GM12875 (cell line): ENCODE measurements around the gene CD19.
A peak's percentile ranks its signal among the peaks of the same experiment; 100 is the strongest.
"Not testable (repeated sequence)": the region's sequence is repeated elsewhere in the genome, so short reads cannot be mapped to it uniquely, and the experiment has no call there.

Source experiments
- H3K4me3 ChIP-seq: one replicate; pipeline ENCODE4 v1.5.1; 2011; ENCODE audit warnings: low read depth, low read length, control low read depth
- TF ChIP-seq, protein P1 (sequence below): IDR thresholded peaks from 2 replicates; pipeline ENCODE4 v1.5.1; 2011; ENCODE audit warnings: low read depth, mild to moderate bottlenecking, control low read depth, inconsistent platforms, low read length, moderate library complexity, borderline replicate concordance; ENCODE audit not compliant: insufficient read depth

The CD19 gene

DNA sequence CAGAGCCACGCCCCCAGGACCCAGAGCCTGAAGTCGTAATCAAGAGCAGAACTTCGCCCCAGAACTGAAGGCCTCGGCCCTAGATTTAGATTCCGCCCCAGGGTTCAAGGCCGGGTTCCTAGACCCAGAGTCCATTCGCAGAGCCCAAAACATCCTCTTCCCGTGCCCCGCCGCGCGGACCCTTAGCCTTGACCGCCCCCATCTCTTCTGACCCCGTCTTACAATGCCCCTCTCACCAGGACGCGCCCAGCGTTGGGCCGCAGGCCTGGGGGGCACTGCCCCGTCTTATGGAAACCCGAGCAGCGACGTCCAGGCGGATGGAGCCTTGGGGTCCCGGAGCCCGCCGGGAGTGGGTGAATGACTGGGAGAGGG is 5.0 kb downstream of the CD19 start:
- no peak overlapping the region for H3K4me3 ChIP-seq
- TF ChIP-seq, protein P1, sequence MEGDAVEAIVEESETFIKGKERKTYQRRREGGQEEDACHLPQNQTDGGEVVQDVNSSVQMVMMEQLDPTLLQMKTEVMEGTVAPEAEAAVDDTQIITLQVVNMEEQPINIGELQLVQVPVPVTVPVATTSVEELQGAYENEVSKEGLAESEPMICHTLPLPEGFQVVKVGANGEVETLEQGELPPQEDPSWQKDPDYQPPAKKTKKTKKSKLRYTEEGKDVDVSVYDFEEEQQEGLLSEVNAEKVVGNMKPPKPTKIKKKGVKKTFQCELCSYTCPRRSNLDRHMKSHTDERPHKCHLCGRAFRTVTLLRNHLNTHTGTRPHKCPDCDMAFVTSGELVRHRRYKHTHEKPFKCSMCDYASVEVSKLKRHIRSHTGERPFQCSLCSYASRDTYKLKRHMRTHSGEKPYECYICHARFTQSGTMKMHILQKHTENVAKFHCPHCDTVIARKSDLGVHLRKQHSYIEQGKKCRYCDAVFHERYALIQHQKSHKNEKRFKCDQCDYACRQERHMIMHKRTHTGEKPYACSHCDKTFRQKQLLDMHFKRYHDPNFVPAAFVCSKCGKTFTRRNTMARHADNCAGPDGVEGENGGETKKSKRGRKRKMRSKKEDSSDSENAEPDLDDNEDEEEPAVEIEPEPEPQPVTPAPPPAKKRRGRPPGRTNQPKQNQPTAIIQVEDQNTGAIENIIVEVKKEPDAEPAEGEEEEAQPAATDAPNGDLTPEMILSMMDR: no peak

DNA sequence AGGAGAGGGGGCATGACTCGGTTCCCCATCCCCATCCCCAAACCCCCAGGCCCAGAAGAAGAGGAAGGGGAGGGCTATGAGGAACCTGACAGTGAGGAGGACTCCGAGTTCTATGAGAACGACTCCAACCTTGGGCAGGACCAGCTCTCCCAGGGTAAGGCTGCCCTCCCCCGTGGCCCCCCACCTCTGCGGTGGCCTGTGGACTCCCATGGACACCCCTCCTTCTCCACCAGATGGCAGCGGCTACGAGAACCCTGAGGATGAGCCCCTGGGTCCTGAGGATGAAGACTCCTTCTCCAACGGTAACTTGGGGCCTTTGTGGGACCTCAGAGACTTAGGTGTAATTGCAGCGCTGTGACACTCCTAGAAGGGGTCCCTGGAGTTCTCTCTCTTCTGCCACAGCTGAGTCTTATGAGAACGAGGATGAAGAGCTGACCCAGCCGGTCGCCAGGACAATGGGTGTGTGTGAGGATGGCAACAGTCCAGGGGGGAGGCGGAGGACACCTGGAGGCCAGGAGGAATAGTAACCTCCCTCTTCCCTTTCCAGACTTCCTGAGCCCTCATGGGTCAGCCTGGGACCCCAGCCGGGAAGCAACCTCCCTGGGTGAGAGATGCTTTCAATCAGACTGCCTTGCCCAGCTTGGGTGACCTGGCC is 5.6 kb downstream of the CD19 start:
- H3K4me3 ChIP-seq: no peak overlapping the region
- TF ChIP-seq, protein P1: no peak

DNA sequence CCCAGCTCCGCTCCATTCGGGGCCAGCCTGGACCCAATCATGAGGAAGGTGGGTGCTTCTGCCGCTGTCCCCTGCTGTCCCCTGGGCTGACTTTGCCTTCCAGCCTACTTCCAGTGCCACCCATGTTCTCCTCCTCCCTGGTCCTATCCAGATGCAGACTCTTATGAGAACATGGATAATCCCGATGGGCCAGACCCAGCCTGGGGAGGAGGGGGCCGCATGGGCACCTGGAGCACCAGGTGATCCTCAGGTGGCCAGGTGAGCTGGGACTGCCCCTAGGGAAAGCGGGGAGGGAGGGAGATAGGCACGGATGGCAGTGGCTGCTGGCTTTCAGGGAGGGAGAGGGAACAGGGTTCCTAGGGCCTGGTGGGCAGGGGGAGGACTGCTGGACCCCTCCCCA is 7.0 kb downstream of the CD19 start:
- no peak overlapping the region for H3K4me3 ChIP-seq
- TF ChIP-seq, protein P1: no peak

DNA sequence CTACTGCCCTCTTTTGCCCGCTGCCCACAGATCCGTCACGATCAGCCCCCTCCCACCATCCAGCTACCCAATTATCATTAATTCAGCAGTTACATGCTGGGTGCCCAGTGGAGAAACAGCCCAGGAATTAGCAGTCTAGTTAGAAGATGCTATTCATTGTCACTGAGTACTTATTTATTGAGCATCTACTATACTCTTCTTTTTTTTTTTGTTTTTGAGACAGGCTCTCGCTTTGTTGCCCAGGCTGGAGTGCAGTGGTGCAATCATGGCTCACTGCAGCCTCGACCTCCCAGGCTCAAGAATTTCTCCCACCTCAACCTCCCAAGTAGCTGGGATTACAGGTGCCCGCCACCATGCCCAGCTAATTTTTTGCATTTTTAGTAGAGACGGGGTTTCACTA is 8.1 kb downstream of the CD19 start:
- not testable (repeated sequence) for H3K4me3 ChIP-seq

DNA sequence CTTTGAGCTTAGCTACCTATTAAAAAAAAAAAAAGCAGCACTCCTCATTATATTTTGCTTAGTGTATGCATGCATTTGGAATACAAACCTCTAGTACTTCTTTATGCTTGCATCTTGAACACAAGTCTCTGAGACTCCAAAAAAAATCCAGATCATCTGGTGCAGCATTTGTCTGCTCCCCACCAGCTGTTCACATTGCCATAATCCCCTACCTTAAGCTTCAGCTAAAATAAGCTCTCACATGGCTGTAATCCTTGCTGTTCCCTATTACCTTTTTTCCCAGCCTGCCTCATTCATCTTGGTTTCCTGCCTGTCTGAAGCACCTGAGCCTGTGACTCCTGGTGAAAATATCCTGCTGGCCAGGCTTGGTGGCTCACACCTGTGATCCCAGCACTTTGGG is 11.5 kb downstream of the CD19 start:
- TF ChIP-seq, protein P1: no peak
- no peak overlapping the region for H3K4me3 ChIP-seq

DNA sequence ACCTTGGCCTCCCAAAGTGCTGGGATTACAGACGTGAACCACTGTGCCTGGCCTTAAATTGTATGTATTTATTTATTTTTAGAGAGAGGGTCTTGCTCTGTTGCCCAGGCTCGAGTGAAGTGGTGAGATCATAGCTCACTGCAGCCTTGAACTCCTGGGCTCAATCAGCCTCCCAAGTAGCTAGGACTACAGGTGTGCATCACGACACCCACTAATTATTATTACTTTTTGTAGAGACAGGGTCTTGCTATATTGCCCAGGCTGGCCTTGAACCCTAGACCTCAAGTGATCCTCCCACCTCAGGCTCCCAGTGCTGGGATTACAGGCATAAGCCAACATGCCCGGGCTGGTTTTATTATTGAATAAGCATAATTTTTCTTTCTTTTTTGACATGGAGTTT is 14.9 kb downstream of the CD19 start:
- no peak overlapping the region for H3K4me3 ChIP-seq
- TF ChIP-seq, protein P1: no peak

DNA sequence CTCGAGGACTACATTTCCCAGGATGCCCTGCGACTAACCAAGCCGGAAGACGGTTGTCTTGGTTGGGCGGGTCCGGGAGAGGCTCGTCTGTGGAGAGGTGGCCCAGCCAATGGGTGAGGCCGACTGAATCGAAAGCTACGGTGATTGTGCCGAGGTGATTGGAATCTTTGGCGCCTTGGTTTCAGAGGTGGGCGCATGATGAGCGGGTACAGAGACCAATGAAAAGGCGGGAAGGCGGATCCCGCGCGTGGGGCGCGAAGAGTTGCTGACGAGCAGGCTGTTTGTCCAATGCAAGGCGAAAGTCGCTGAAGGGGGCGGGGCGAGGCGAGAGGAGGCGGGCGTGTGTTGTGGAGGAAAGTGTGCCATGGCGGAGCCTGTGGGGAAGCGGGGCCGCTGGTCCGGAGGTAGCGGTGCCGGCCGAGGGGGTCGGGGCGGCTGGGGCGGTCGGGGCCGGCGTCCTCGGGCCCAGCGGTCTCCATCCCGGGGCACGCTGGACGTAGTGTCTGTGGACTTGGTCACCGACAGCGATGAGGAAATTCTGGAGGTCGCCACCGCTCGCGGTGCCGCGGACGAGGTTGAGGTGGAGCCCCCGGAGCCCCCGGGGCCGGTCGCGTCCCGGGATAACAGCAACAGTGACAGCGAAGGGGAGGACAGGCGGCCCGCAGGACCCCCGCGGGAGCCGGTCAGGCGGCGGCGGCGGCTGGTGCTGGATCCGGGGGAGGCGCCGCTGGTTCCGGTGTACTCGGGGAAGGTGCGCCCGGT is 19.1 kb downstream of the CD19 start, which contains the start of gene NFATC2IP:
TSS of gene NFATC2IP (plus strand) at position 290 of the 762 bp plus-strand sequence. CDS start at position 365, 75 bp downstream.
- TF ChIP-seq, protein P1: no peak
- peak within 1 kb of the TSS; percentile 81 for H3K4me3 ChIP-seq
